ENCODE data around the gene MRTO4.
A peak's percentile ranks its signal among the peaks of the same experiment; 100 is the strongest.
"Not testable (repeated sequence)": the region's sequence is repeated elsewhere in the genome, so short reads cannot be mapped to it uniquely, and the experiment has no call there.

MRTO4 gene

GRCh38 chr1:19229229-19229628 lies 22.4 kb upstream of the MRTO4 start:
- no peak for DNase-seq

- no peak for DNase-seq
Measured at GRCh38 chr1:19229828-19230325, 21.7 kb upstream of the MRTO4 start.

GRCh38 chr1:19231736-19232523 lies 19.7 kb upstream of the MRTO4 start:
- not testable (repeated sequence) for DNase-seq

- DNase-seq, result no peak
Measured at GRCh38 chr1:19232524-19232846, 19.1 kb upstream of the MRTO4 start.

- no peak for DNase-seq
Measured at GRCh38 chr1:19234224-19234623, 17.4 kb upstream of the MRTO4 start.

- no peak for DNase-seq
Measured at GRCh38 chr1:19239876-19240275, 11.7 kb upstream of the MRTO4 start.

GRCh38 chr1:19240673-19241538 lies 10.7 kb upstream of the MRTO4 start:
- no peak for DNase-seq

- DNase-seq, result no peak
Measured at GRCh38 chr1:19250629-19251304, 838 bp upstream of the MRTO4 start.

GRCh38 chr1:19254416-19254815 lies 2.8 kb downstream of the MRTO4 start:
- DNase-seq, result no peak

- DNase-seq, result no peak
Measured at GRCh38 chr1:19255288-19255687, 3.7 kb downstream of the MRTO4 start.

GRCh38 chr1:19256301-19256700 lies 4.7 kb downstream of the MRTO4 start:
- not testable (repeated sequence) for DNase-seq

- DNase-seq, result no peak
Measured at GRCh38 chr1:19257178-19257914, 5.7 kb downstream of the MRTO4 start.

- DNase-seq, result no peak
Measured at GRCh38 chr1:19258353-19258752, 6.7 kb downstream of the MRTO4 start.

- DNase-seq, result peak; percentile 68
Measured at GRCh38 chr1:19260211-19261138, 8.9 kb downstream of the MRTO4 start.

GRCh38 chr1:19262047-19262446 lies 10.4 kb downstream of the MRTO4 start:
- no peak for DNase-seq

GRCh38 chr1:19262744-19263143 lies 11.1 kb downstream of the MRTO4 start:
- no peak for DNase-seq

- DNase-seq, result no peak
Measured at GRCh38 chr1:19268445-19268844, 16.8 kb downstream of the MRTO4 start.

GRCh38 chr1:19269427-19270342 lies 18.1 kb downstream of the MRTO4 start:
- DNase-seq, result not testable (repeated sequence)

- not testable (repeated sequence) for DNase-seq
Measured at GRCh38 chr1:19270343-19270730, 18.7 kb downstream of the MRTO4 start.

- no peak for DNase-seq
Measured at GRCh38 chr1:19272064-19272463, 20.5 kb downstream of the MRTO4 start.
